ENCODE measurements around the gene SCOC.

GRCh38 chr4:140326395-140326993, 47.0 kb upstream of the SCOC start:
- TF ChIP-seq EZH2 (IDR thresholded peaks at IDR 0.05; ENCODE audit: borderline replicate concordance, low read depth, low read length, severe bottlenecking) (no peak), POLR2AphosphoS5 (IDR thresholded peaks at IDR 0.05; ENCODE audit: insufficient read depth, low read depth, low read length) (no peak)

All from endothelial cell of umbilical vein (primary cell).